GM19099 (cell line): Measurements from ENCODE around the gene ENTPD6.

Source experiments
- POLR2A ChIP-seq: IDR thresholded peaks from 3 replicates; pipeline ENCODE4 v1.6.1; 2011; ENCODE audit warnings: low read depth; ENCODE audit not compliant: insufficient read length; ENCODE audit errors: extremely low read depth

The ENTPD6 gene

DNA sequence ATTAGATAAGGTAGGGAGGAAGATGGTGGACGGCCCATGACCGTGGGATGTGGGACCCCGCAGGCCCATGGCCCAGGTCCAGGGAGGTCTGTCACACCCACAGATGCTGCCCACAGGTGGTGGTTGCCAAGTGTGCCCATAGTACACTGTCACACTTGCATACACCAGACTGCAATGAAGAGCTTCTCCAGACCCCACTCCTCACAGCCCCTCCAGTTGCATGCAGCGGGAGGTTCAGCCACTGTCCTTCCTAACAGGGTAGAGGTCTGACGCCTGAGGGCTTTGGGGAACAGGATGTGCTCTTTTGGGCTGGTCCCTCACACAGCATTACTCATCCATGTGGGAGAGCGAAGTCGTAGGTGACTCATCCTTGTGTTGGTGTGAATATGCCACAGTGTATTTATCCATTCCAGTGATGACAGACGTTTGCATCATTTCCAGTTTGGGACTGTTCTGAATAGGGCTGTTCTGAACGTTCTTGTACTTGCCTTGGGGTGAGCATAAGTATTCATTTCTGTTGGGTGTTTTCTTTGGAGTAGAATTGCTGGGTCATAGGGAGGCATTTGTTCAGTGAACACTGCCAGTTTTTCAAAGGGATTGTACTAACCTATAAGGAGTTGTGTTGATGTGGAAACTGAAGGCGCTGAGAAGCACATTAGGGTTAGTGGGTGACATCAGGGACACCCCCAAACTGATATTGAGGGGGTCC lies 42.3 kb downstream of the ENTPD6 start:
- TF ChIP-seq POLR2A = no peak

DNA sequence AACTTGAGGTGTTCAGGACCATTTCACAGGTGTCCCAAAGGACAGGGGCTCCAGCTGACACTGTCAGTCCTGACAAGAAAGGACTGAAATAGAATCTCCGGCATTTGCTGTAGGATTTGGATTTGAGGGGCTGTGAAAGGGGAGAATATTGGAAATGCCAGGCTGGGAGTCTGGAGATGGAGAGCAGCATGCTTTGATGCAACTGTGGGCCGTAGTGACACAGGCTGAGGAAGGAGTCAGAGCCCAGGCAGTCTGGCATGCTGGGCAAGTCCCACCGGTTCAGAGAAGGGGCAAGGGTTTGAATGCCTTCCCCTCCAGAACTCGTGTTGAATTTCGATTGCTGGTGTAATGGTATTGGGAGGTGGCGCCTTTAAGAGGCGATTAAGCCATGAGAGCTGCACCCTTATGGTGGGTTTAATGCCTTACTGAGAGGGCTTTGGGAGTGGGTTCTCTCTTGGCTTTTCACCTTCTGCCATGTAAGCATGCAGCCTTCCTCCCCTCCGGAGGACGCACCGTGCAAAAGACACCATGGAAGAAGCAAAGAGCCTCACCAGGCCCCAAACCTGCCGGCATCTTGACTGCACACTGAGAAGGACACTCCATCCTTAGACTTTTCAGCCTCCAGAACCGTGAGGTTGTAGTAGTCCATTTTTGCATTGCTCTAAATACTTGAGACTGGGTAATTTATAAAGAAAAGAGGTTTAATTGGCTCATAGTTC lies 43.0 kb downstream of the ENTPD6 start:
- TF ChIP-seq POLR2A = no peak

DNA sequence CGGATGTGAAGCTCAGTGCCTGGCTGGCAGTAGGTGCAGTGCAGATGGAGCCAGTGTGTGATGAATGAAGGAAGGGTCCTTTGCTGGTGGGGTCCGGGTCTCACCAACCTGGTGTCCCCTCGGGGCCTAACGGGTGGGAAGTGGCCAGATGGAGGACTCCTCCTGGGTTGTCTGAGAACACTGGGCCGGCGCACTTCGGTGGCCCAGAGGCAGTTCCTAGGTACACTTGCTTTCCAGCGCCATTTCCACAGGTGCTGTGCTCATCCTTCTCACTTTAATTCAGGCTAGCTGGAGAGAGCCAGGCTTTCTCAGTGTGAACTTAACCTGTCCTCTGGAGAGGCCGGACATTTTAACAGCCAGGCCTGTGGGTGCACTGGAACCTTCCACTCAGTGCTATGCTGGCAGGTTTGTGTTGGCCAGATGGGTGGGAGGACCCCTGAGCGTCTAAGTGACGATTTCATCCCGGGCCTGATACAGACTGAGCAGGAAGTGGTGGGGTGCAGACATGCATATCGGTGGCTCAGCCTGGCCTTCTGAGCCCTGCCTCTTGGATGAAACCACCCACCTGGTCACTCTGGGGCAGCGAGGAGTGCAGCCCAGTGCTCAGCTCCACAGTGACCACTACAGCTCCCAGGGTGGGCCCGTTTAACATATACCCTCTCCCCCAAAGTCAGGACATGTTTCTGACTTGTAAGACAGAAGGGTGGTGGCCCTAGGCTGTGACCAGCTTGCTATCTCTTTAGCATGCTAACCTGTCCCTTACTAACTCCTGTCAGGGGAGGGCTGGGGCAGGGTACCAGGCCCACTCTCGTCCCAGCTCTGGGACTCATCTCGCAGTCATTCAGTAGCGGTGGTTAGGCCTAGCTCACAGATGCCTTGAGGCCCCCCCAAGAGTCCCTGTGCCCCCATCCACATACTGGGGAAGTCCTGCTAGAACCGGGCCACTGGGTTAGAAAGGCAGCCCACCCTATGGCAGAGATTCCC lies 44.2 kb downstream of the ENTPD6 start:
- no peak for TF ChIP-seq POLR2A

DNA sequence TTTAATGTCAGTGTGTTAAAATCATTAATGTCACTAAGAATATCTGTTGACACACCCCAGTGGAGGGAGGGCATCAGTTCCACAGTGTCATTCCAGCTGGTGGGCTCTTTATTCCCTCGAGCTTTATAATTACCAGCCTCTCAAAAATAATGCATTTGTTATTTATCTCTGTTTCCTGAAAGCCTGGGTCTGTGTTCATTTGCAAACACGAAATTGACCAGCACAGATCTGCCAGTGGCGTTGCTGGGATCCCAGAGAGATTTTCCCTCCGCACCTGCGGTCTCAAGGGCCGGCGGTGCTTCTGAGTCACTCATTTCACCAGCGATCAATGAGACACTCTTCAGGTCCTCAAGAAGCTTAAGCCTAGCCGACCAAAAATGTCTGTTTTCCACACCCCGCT lies 46.7 kb downstream of the ENTPD6 start:
- TF ChIP-seq POLR2A = no peak

DNA sequence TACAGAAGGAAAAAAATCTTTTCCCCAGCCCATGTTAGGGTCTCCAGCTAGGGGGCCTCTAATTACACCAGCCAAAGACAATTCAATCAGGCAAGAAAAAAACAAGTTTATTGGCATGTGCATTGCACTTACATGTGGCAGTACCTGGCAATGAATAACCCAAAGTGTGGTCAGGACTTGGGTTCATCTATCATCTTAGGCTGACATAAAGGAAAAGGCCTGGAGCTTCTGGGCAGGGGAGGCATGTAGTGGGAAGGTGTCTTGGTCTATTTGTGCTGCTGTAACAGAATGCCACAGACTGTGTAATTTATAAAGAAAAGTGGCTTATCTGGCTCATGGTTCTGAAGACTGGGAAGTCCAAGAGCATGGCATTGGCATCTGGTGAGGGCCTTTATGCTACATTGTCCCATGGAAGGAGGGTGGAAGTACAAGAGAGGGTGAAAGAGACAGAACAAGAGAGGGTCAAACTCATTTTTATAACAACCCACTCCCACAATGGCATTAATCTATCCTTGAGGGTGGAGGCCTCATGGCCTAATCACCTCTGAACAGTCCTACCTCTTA lies 48.0 kb downstream of the ENTPD6 start:
- no peak for TF ChIP-seq POLR2A

DNA sequence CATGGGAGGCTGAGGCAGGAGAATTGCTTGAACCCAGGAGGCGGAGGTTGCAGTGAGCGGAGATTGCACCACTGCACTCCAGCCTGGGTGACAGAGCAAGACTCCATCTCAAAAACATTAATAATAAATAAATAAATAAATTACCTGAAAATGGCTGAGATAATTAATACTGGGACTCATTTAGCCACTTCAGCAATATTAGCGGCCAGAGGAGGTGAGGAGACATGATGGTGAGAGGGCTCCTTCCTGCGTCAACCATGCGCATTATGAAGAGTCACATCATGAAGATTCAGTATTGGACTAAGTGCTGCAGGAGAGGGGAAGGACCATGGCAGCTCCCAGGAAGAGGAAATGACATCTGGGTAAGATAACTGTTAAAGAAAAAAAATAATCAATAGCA lies 49.5 kb downstream of the ENTPD6 start:
- no peak for TF ChIP-seq POLR2A

DNA sequence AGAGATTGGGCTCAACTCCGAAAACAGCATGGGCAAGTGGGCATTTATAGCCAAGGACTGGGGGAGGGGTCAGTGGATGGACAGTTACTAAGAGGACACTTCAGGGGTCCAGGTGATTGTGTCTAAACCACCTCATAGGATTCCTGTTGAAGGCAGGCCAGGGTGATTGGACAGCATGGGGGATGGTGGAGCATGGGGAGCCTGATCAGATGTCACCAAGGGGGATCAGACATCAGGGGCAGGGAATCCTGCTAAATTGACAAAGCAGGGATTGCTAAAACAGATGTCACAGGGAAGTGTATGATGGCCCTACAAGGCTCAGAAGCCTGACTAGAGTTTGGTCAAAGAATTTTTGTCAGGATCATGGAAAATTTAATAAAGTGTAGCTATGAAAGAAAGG lies 49.9 kb downstream of the ENTPD6 start:
- TF ChIP-seq POLR2A = no peak

DNA sequence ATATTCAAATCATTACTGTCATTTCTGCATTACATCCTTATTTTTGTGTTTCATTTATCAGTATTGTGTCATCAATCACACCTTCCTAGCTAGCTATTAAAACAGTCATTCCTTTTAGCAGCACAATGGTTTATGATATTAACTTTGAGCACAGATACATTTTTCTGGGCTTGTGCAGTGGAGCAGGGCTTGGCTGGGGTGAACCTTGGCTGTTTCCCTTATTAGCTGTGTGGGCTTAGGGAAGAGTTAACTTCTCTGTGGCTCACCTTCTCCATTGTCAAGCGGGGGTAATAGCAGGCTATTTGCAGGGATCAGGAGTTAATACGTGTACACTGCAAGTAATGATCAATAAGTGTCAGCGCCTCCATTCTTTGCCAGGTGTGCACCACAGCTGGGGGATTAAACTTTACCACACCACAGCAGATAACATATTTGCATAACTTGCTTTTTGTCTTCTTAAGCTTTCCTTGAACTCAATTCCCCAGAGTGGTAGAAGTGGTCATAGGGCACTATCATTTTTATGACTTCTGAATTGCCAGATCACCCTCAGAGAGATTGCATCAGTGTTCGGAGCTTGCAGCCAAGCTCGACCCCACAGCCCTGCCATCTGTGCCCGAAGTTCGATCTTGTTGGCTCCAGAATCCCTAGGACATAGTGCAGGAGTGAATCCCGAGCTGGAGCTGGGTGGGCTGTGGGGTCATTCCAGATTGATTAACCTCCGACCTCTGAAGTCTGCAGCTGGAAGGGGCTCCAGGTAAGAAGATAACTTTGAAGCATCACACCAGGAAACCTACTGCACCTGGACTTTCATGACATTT lies 50.9 kb downstream of the ENTPD6 start:
- no peak for TF ChIP-seq POLR2A

DNA sequence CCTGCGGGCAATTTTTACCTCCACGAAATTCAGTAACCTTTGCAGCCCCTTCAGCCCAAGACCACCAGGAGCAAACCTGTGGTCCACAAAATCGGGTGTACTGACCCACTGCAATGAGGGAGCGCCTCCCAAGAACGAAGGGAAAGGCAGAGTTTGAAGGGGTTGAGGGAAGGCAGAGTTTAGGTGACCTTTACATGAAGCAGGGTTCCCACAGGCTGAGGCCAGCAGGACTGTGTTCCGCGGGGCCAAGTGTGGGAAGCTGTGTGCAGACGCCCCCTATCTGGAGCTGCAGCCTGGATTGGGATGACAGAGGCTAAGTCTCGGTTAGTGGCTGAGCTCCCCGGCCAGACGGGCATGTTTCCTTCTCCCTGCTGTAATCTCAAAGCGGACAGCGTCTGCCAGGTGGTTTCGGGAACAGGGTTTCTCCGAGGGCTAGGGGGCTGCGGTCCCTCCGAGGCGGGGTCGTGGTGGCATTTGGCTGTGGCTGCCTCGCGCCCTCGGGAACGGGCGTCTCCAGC lies 51.5 kb downstream of the ENTPD6 start:
- TF ChIP-seq POLR2A = no peak

DNA sequence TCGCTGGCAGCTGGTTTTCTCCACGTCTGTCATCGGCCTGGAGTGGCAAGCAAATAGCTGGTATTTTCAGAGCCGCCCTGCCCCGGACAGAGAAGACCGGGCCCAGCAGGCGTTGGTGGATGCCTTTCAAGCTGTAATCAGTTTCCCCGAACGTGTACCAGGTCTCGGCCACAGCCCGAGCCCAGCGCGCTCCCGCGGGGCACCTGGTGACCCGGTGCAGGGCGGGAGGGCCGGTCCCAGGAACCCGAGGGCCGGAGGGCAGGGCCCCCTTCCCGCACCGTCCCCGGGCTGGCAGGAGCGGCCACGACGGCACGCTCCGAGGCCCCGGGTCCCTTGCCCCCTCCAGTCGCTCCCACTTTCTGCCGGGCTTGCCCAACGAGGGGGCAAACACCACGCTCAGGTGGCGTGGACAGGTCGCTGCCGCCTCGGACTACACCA lies 52.0 kb downstream of the ENTPD6 start:
- no peak for TF ChIP-seq POLR2A

DNA sequence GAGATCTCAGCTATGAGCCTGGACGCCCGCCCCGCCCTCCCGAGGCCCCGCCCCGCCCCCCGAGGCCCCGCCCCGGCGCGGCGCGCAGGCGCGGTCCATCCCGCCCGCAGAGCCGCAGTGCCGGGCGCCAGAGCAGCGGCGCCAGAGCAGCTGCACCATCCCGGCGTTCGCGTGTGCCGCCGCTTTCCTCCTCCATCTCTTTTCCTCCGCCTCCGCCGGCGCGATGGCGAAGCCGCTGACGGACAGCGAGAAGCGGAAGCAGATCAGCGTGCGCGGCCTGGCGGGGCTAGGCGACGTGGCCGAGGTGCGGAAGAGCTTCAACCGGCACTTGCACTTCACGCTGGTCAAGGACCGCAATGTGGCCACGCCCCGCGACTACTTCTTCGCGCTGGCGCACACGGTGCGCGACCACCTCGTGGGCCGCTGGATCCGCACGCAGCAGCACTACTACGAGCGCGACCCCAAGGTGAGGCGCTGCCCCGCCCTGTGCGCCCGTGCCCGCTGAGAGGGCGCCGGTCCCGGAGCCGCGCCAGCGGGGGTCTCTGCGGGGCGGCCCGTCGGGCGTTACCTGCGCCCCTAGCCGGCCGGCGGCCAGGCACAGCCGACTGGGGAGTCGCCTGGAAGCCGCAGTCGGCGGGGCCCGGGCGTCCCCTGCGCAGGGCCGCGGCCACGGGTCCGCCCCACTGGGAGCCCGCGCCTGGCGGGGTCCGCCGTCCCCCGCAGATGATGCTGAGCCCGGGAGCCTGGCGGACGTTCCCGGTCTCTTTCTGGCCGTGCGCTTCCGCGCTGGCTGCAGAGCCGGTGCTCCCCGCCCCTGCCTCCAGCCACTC lies 52.7 kb downstream of the ENTPD6 start, which contains the start of gene PYGB:
TSS of gene PYGB (plus strand) at position 130 of the 830 bp plus-strand sequence. CDS start at position 224, 94 bp downstream.
- peak; percentile 97 for TF ChIP-seq POLR2A

DNA sequence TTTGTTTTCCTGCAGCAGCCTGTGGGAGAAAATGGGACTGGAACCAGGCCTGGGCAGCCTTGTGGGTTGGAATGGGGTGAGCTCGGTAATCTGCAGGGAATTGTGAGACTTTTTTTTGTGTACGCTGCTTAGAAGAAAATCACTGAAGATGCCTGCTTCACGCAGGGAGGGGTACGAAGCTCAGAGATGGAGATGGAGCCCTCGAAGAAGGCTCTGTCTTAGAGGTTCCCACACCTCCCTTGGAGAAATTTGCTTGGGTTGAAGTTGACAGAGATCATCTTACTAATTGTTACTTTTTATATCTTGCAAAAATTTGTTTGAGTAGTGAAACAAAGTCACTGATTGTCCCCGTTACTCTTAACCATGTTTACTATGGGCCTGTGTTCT lies 53.3 kb downstream of the ENTPD6 start:
- TF ChIP-seq POLR2A = no peak
